Measurements from ENCODE around the gene TLR8. TPM values are rescaled to one million over a fixed set of nuclear protein-coding genes. Genes with fewer than 3 reads are reported as not detected.
A peak's percentile ranks its signal among the peaks of the same experiment; 100 is the strongest.

Gene TLR8
- total RNA-seq, 2 experiments from 2014 or later: not detected

DNA sequence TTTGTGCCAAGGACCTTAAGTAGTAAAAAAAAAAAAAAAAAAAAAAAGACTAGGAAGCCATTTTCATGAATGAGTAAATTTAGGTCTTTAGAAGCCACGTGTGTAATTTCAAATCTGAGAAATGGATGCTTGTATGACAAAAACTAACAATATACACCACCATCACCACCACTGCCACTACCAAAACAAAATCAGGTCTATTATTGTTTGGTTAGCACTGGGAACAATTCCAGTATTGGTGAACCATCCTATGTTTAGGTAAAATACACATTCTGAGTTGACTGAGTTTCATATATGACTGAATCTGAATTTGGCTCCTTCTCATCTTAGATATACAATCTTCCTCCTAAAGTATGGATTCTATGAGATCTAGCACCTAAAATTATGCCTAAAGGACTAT is 59.7 kb downstream of the TLR8 start:
- ATAC-seq (no peak), DNase-seq (no peak)
- CTCF ChIA-PET: interaction anchor here (17.0 kb wide), 1 partner anchor 12 kb away, joined by 206 read pairs; no protein-coding TSS in a partner anchor
- H3K4me1 Mint-ChIP-seq: peaks cover 64% of the 10 kb centered on the region
- H3K36me3 Mint-ChIP-seq: no peaks in the 10 kb centered on the region
- no peaks in the 10 kb centered on the region for H3K27me3 Mint-ChIP-seq
- H3K27ac Mint-ChIP-seq: peak overlapping the region; percentile 95
- H3K9me3 Mint-ChIP-seq (ENCODE audit: low read depth): no peaks in the 10 kb centered on the region
- peak overlapping the region; percentile 50 for H3K4me3 Mint-ChIP-seq

GRCh38 chrX:12967711-12968465 is 61.5 kb downstream of the TLR8 start:
- CTCF ChIA-PET: interaction anchor here (1.7 to 17.0 kb wide), 2 partner anchors 14 to 125 kb away, joined by 7 to 206 read pairs; no protein-coding TSS in a partner anchor
- peak; percentile 69 for DNase-seq
- peak; percentile 54 for ATAC-seq
- H3K4me1 Mint-ChIP-seq: peaks cover 57% of the 10 kb centered on the region
- no peaks in the 10 kb centered on the region for H3K9me3 Mint-ChIP-seq (ENCODE audit: low read depth)
- H3K27ac Mint-ChIP-seq: peak overlapping the region; percentile 95
- peaks cover 8% of the 10 kb centered on the region for H3K36me3 Mint-ChIP-seq
- H3K27me3 Mint-ChIP-seq: no peaks in the 10 kb centered on the region
- peak overlapping the region; percentile 70 for H3K4me3 Mint-ChIP-seq

DNA sequence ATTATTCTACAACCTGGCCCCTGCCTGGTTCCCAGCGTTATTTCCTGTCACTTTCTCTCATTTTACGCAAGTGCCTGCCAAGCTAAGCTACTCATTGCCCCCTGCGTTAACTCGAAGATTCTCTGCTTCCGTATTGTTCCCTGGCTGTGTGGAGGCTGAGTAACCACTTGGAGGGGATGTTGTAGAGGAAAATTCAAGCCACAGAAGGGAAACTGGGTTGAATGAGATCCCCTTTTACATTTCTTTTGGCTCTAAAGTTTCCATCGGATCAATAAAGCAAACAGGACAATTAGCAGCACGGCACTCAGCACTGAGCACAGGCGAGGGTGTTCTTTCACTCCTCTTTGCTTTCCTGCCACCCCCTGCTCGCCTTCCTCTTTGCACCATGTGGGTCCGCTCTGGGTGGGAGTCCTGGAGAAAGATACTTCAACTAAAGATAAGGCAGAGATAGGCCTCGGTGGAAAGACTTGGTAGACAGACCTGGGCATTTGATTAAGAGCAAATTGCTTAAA is 64.3 kb downstream of the TLR8 start:
- ATAC-seq (peak; percentile 17), DNase-seq (peak; percentile 73)
- Mint-ChIP-seq H3K27ac (peak overlapping the region; percentile 96), H3K9me3 (ENCODE audit: low read depth) (no peaks in the 10 kb centered on the region), H3K4me3 (peak overlapping the region; percentile 95), H3K36me3 (peaks cover 20% of the 10 kb centered on the region), H3K27me3 (no peaks in the 10 kb centered on the region), H3K4me1 (peaks cover 53% of the 10 kb centered on the region)
- CTCF ChIA-PET: interaction anchor here (1.5 to 17.0 kb wide), 4 partner anchors 17 to 122 kb away, joined by 4 to 206 read pairs (median 8); no protein-coding TSS in a partner anchor

DNA sequence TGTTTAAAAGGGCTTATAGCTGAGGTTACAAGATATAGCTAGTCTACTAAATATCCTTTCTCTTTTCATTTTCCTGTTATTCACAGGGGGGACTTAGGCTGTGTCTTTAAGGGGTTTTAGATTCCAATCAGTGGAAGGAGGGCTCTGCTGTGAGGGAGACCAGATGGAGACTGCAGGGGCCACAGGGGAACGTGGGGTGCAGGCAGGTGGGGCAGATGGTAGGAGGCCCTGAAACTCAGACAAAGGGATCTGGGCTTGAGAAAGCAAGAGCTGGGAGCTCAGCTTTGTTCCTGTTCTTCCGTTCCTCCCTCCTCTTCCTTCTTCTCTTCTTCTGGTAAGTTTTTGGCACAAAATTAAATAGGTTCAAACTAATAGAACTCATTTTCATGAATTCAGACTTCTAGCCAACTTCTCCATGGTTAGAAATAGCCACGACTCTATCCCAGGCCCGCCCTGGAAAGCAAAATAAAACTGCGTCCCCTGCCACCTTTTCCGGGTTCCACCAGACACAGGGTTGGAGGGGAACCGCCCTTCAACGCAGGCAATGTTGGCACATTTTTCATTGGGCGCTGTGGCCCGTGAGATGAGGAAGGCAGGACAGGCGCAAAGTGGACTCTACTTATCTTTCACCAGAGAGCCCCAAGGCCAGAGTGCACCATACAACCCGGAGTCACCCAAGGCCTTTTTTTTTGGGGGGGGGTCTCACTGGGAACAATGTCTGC is 65.0 kb downstream of the TLR8 start:
- H3K27ac Mint-ChIP-seq: peak overlapping the region; percentile 96
- no peaks in the 10 kb centered on the region for H3K27me3 Mint-ChIP-seq
- ATAC-seq (peak; percentile 11), DNase-seq (peak; percentile 67)
- H3K4me1 Mint-ChIP-seq: peaks cover 48% of the 10 kb centered on the region
- CTCF ChIA-PET: interaction anchor here (1.5 to 17.0 kb wide), 3 partner anchors 18 to 121 kb away, joined by 4 to 206 read pairs (median 10); no protein-coding TSS in a partner anchor
- peaks cover 26% of the 10 kb centered on the region for H3K36me3 Mint-ChIP-seq
- peak overlapping the region; percentile 95 for H3K4me3 Mint-ChIP-seq
- no peaks in the 10 kb centered on the region for H3K9me3 Mint-ChIP-seq (ENCODE audit: low read depth)

DNA sequence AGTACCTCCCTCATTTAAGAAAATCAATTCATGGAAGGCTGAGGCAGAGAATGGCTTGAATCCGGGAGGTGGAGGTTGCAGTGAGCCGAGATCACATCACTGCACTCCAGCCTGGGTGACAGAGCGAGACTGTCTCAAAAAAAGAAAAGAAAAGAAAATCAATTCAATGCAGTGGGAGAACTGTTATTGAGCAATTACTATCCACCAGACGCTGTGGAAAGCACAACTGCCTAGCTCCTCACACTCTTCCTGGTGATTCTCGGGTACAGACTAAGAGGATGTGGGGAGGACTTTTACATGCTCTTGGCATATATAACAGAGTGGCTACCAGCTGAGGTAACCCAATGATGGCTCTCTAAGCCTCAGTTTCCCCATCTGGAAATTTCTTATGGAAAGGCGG is 65.8 kb downstream of the TLR8 start:
- peaks cover 33% of the 10 kb centered on the region for H3K36me3 Mint-ChIP-seq
- ATAC-seq (no peak), DNase-seq (no peak)
- no peaks in the 10 kb centered on the region for H3K27me3 Mint-ChIP-seq
- H3K9me3 Mint-ChIP-seq (ENCODE audit: low read depth): no peaks in the 10 kb centered on the region
- H3K27ac Mint-ChIP-seq: peak overlapping the region; percentile 96
- H3K4me1 Mint-ChIP-seq: peaks cover 43% of the 10 kb centered on the region
- H3K4me3 Mint-ChIP-seq: peak overlapping the region; percentile 95
- CTCF ChIA-PET: interaction anchor here (2.3 to 17.0 kb wide), 2 partner anchors 18 to 26 kb away, joined by 10 to 206 read pairs; no protein-coding TSS in a partner anchor

Other genes with a start within 250 kb of the TLR8 start
- 10 to 100 TPM; 72.8 to 77.8 TPM for gene PRPS2, start 115.2 kb upstream of the TLR8 start, total RNA-seq
- under 1 TPM in 1 of 2 experiments, not detected in 1; 0.09 TPM for gene TLR7, start 39.5 kb upstream of the TLR8 start, total RNA-seq
- gene TMSB4X, start 68.5 kb downstream of the TLR8 start, total RNA-seq: 1,000 to 10,000 TPM; 6,072 to 7,639 TPM
- not detected for gene FAM9C, start 138.0 kb downstream of the TLR8 start, total RNA-seq

All from activated CD8-positive, alpha-beta memory T cell treated with anti-CD3 and anti-CD28 coated beads, Interleukin-2, amount 10 ng/mL, durations not matched to agents 7 days and 5 days (primary cell).